Brain microvascular endothelial cell (primary cell): Measurements from ENCODE around the gene TREM2.

Experiments used
- DNase-seq: peaks from one replicate; pipeline ENCODE4 v3.0.0-alpha.2; 2020
- H3K27ac ChIP-seq: fragments of 250-450 bp; sonication (Bioruptor Pico); 2 replicates; pipeline ENCODE4 v1.5.1; 2020; ENCODE audit warnings: mild to moderate bottlenecking, moderate library complexity
- H3K27me3 ChIP-seq: fragments of 250-450 bp; sonication (Bioruptor Pico); replicated peaks from 2 replicates; pipeline ENCODE4 v1.5.1; 2020; ENCODE audit warnings: mild to moderate bottlenecking
- H3K36me3 ChIP-seq: fragments of 250-450 bp; sonication (Bioruptor Pico); replicated peaks from 2 replicates; pipeline ENCODE4 v1.5.1; 2020; ENCODE audit warnings: mild to moderate bottlenecking
- H3K4me3 ChIP-seq: 2 replicates; pipeline ENCODE4 v1.5.1; 2011; ENCODE audit warnings: low read depth, mild to moderate bottlenecking, control low read depth, low read length, moderate library complexity
- CTCF ChIP-seq: IDR thresholded peaks from 2 replicates; pipeline ENCODE4 v1.5.1; 2011; ENCODE audit warnings: low read depth, mild to moderate bottlenecking, moderate library complexity, low read length, control low read depth, inconsistent platforms; ENCODE audit errors: missing control alignments
- in situ Hi-C: cut with HindIII; loops from 2 replicates; pipeline ENCODE4 v1.10.0; 2017; ENCODE audit warnings: low sequenced_read_pairs, low pct_ligation_motif_present

Gene TREM2

GRCh38 chr6:41162687-41163418 lies at the start of gene TREM2:
TSS of gene TREM2 (minus strand) at chr6:41163116. CDS start at chr6:41163082, 34 bp downstream.
- no peak within 1 kb of the TSS for H3K4me3 ChIP-seq
- no peaks in the 10 kb centered on the region for H3K36me3 ChIP-seq
- in situ Hi-C loops, result no loop called here
- no peak for TF ChIP-seq CTCF
- H3K27me3 ChIP-seq, result no peaks in the 10 kb centered on the region
- no peak within 1 kb of the TSS for H3K27ac ChIP-seq
- DNase-seq, result no peak

GRCh38 chr6:41209547-41210320 lies 46.8 kb upstream of the TREM2 start:
- Histone ChIP-seq H3K27ac (no peak overlapping the region), H3K27me3 (no peaks in the 10 kb centered on the region), H3K4me3 (no peak overlapping the region), H3K36me3 (no peaks in the 10 kb centered on the region)
- TF ChIP-seq CTCF, result no peak
- in situ Hi-C loops, result no loop called here
- no peak for DNase-seq

GRCh38 chr6:41208439-41209106 lies 45.7 kb upstream of the TREM2 start:
- Histone ChIP-seq H3K27me3 (no peaks in the 10 kb centered on the region), H3K27ac (no peak overlapping the region), H3K36me3 (no peaks in the 10 kb centered on the region), H3K4me3 (no peak overlapping the region)
- TF ChIP-seq CTCF, result no peak
- in situ Hi-C loops, result no loop called here
- no peak for DNase-seq

- no peak for DNase-seq
- TF ChIP-seq CTCF, result no peak
- Histone ChIP-seq H3K36me3 (no peaks in the 10 kb centered on the region), H3K4me3 (no peak overlapping the region), H3K27ac (no peak overlapping the region), H3K27me3 (no peaks in the 10 kb centered on the region)
- in situ Hi-C loops, result no loop called here
These were observed 41.2 kb upstream of the TREM2 start for GRCh38 chr6:41204156-41204555.

DNA sequence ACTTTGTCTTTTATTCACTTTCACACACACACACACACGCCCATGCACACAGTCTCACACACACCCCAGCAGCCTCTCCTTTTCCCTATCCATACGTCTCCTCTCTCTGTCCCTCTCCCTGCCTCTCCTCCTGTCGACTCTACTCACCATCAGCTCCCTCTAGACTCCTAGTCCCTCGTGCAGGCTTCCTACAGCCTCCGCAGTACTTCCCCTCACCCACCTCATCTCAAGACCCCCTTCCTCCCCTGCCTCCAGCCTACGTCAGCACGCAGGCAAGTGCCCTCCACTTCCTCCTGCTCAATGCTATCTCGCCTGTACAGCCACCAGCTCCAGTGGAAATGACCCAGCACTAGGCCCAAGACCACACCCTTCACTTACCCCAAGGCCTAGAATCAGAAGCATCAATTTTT lies 38.9 kb upstream of the TREM2 start:
- H3K36me3 ChIP-seq, result no peaks in the 10 kb centered on the region
- no peak overlapping the region for H3K27ac ChIP-seq
- TF ChIP-seq CTCF, result no peak
- DNase-seq, result no peak
- H3K4me3 ChIP-seq, result no peak overlapping the region
- in situ Hi-C loops, result no loop called here
- no peaks in the 10 kb centered on the region for H3K27me3 ChIP-seq
